HG02885 (cell line): ENCODE data around the gene XIAP.
"Not testable (repeated sequence)": the region's sequence is repeated elsewhere in the genome, so short reads cannot be mapped to it uniquely, and the experiment has no call there.

Experiments used
- ATAC-seq: cut with Tn5 transposase; IDR thresholded peaks from one replicate; pipeline ENCODE4 v1.9.1; 2021; ENCODE audit warnings: mild to moderate bottlenecking; ENCODE audit not compliant: unreplicated experiment, poor library complexity

Gene XIAP

DNA sequence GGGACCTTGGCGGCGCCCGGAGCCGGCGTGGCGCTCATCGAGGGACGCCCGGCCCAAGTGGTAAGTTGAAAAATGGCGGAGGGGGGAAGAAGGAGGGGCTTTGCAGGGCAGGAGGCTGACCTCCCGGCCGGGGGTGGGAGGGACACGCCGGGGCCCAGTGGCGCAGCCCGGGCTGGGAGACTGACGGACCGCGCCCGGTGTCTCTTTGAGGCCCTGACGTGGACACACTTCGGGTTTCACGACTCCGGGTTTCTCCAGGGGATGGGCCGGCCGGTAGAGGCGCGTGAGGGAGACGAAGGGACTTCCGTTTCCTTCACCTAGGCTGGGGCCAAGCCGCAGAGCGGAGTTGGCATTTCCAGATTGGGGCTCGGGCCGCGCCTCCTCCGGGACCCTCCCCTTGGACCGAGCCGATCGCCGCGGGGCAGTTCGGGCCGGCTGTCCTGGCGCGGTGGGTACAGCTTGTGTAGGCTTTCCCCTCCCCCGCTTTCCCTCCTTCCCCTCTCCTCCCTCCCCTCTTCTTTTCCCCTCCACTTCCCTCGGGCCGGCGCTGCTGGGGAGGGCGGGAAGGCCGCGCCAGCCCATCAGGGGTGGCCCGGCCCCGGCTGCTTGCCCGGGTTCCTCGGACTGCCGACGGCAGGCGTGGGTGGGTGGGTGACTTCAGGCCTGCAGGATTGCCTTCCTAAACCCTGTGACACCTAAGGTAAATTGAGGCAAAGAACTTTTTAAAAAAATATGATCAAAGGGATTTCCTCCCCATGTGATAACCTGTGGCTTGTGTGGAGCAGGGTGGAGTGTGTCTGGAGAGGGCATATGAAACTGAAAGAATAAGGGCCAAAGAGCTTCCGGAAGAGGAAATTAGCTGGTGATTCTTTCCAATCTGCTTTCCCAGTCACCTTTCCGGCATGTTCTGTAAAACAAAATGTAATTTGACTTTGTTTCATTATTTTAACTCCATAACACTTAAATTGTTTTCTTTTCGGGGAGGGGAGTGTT is at the start of gene XIAP:
XIAP (plus strand) TSS at position 208 of the 993 bp plus-strand sequence. CDS start 25,610 bp downstream, outside the sequence.
- ATAC-seq: peak; percentile 80

DNA sequence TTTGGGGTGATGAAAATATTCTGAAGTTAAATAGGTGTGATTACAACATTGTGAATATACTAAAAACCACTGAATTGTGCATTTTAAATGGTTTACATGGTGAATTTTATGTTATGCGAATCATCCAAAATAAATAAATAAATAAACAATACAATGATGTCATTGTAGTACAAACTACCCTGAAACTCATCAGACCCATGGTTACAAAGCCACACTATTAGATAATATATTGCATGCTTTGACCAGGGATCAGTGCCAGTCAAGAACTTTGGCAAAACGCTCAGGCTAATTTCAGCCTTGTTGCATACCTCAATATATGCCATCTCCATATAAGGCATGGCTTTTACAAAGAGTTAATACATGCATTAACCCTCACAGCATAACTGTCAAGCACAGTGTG is 45.5 kb upstream of the XIAP start:
- no peak for ATAC-seq

DNA sequence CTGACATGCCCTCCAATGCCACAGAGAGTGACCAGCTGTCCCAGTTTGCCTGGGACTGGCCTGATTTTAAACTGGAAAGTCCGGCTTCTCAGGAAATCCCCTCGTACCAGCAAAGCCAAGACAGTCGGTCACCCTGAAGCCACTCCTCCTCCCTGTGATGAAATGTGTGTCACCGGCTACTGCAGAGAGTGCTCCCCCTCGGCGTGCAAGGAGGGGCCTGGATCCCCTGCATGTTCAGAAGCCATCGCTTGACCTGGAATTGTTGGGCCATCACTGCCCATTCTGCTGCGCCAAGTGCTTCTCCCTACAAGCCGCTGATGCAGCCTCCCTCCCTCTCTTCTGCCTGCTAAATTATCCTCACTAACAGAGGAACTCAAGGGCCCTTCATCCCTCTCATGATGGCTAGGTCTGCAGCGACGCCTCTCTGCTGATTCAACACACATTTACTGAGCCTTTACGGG is 44.9 kb upstream of the XIAP start:
- ATAC-seq: peak; percentile 44

- no peak for ATAC-seq
Measured at GRCh38 chrX:123817288-123817894, 42.5 kb upstream of the XIAP start.

GRCh38 chrX:123818243-123818642 is 41.6 kb upstream of the XIAP start:
- ATAC-seq: no peak

DNA sequence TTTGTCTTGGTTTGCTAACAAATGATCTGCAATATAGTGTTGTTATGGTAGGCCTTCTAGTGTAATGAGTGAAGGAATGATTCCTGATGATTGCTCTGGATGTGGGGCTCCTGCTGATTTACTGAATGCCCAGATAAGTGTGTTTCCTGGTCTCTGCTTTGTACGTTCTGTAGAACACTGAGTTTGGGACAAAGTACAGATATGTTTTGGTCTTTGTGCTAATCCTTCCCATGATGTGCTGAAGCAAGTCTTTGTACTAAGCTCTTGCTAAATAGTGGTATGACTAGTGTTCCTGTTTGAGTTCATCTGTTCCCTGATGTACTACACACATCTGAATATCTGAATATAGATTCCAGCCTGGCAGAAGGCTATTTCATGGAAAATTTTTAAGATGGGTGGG is 36.9 kb upstream of the XIAP start:
- ATAC-seq: no peak

DNA sequence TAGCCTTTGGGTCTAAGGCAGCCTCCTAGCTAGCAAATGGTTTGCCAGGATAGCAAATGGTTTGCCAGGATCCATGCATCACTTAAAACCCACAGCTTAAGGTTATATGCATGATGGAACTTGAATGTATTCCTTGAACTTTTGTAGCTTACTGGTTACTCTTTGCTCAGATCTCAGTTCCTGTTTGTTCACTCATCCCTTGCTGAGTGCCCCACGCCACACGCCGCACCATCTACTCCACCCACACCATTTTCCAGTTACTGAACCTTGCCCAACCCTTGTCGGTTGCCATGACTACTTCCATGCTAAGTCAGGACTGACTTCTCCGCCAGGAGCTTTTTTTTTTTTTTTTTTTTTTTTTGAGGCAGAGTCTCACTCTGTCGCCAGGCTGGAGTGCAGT is 29.5 kb upstream of the XIAP start:
- ATAC-seq: peak; percentile 89

GRCh38 chrX:123833387-123833786 is 26.5 kb upstream of the XIAP start:
- peak; percentile 86 for ATAC-seq

- ATAC-seq: no peak
Measured at GRCh38 chrX:123834116-123834515, 25.7 kb upstream of the XIAP start.

DNA sequence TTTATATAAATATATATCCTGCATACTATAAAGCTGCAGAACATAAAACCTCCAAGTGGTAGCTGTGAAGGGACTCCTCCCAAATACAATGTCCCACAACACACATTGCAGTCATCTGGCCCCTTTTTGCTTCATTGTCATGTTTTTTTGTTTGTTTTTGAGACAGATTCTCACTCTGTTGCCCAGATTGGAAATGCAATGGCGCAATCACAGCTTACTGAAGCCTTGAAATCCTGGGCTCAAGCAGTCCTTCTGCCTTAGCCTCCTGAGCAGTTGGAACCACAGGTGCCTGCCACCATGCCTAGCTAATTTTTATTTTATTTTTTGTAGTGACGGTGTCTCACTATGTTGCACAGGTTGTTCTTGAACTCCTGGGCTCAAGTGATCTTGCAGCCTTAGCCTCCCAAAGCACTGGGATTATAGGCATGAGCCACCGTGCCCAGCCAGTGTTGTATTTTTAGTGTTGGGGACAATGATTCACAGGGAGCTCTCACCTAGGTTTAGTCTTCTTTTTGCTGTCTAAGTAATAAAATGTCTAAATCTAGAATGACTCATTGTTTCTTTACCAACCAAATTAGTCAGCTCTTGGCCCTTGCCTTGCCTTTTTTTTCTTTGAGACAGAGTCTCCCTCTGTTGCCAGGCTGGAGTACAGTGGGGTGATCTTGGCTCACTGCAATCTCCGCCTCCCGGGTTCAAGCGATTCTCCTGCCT is 24.0 kb upstream of the XIAP start:
- ATAC-seq: no peak

- not testable (repeated sequence) for ATAC-seq
Measured at GRCh38 chrX:123845129-123845528, 14.7 kb upstream of the XIAP start.

GRCh38 chrX:123846577-123847038 is 13.2 kb upstream of the XIAP start:
- ATAC-seq: no peak

DNA sequence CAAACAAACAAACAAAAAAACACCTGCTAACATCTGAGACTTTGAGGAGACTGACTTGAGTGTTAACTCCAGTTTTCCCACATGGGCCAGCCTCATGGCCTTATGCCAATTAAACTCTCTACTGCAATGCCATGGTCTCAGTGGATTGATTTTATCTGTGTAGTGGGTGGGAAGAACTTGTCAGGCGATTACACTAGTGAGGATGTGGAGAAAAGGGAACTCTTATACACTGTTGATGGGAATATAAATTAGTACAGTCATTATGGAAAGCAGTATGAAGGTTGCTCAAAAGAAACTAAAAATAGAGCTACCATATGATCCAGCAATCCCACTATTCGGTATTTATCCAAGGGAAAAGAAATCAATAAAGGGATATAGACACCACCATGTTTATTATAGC is 12.8 kb upstream of the XIAP start:
- ATAC-seq: no peak

DNA sequence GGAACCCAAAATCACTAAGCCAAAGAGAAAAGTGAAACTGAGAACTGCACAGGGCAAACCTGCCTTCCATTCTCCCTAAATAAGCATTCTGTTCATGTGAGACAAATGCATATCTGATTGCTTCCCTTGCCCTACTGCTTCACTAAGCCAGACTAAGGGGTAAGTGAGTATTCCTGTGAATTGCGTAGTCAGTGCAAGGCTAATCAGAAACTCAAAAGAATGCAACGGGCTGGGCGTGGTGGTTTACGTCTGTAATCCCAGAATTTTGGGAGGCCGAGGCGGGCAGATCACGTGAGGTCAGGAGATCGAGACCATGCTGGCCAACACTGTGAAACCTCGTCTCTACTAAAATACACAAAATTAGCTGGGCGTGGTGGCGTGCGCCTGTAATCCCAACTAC is 10.8 kb upstream of the XIAP start:
- ATAC-seq: no peak

DNA sequence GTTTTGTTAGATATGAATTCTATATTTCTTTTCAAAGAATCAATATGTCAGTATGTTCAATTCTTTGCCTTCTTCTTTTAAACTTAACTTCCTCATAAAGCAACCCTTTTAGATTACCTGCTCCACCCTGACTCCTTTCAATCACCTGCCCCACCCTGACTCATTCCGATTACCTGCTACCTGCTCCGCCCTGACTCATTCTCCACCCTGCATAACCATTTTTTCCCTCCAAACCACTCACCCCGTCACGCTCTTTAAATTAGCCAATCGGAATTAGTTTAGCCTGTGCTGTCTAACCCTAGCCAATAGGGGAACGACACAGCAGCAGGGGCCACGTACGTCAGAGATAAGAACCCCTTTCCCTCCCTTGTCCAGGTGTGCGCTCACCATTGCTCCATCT is 9.9 kb upstream of the XIAP start:
- ATAC-seq: not testable (repeated sequence)

DNA sequence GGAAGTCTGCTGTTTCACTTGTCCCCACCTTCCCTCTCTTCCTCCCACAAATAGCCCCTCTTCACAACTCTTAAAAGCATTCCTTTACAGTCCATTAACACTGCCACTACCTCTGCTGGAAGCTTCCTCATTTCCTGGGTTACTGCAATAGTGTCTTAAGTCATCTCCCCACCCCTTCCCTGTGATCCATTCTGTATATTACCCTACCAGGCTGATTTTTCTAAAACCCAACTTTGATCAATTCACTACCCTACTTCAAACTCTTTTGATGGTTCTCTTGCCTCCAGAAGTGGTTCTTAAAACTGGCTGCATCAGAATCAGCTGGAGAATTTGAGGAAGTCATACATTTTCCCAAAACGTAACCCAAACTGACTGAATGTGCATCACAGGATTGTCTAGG is 8.8 kb upstream of the XIAP start:
- ATAC-seq: no peak

DNA sequence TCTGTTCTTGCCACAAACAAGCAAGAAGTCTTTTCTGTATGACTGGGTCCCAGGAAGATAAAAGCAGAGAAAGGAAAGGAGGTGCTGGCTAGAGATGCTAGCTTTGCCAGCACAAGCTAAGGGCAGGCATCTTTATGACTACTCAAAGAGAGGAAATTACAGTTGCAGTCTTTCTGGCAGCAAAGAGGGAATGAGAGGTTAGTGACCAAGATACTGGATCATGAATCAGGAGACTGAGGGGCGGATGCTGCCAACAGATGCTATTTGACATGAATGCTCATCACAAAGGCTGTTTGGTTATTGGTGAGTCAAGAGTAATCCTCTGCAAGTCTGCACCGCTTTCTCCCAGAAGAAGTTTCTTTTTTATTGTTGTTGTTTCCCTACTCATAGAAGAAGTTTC is 5.5 kb upstream of the XIAP start:
- ATAC-seq: no peak

DNA sequence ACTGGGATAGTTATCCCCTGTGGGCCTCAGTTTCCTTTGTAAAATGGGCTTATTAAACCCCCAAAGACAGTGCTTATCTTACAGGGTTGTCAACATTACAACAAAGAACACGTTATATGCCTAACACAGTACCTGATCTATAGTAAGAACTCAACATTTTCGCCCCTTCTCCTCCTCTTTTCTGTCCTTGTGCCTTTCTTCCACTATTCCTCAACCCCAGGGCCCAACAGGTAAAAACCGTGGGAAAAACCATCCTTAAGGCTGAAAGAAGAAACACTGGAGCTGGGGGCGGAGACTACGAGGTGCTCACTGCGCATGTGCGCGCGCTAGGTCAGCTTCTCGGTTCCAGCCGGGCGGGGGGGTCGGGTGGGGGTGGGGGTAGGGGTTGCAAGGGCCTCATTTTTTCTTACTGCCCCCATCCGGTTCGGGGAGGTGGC is 426 bp upstream of the XIAP start:
- peak; percentile 10 for ATAC-seq

DNA sequence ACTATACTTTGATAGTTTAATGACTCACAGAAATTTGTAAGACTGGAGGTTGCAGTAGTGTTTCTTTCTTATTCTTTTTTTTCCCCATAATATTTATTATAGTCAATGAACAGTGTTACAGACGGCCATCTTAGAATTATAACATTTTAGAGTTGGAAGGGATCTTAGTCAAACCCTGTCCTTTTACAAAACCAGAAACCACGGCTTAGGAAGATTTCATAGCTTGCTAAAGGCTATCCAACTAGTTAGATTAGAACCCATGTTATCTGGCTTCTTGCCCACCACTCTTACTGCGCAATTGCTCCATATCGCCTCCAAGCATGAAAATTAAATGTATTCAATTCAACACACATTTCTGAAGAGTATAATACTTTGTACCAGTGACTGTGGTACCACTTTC is 1.1 kb downstream of the XIAP start:
- no peak for ATAC-seq

GRCh38 chrX:123869488-123869887 is 9.6 kb downstream of the XIAP start:
- peak; percentile 50 for ATAC-seq

- ATAC-seq: no peak
Measured at GRCh38 chrX:123871309-123871708, 11.5 kb downstream of the XIAP start.
